CD1c-positive myeloid dendritic cell (primary cell): ENCODE data around the gene ADGRG1.
"Not testable (repeated sequence)": the region's sequence is repeated elsewhere in the genome, so short reads cannot be mapped to it uniquely, and the experiment has no call there.

Source experiments
- DNase-seq: peaks from one replicate; pipeline ENCODE4 v3.0.0-alpha.2; 2016; ENCODE audit errors: extremely low spot score

Gene ADGRG1

DNA sequence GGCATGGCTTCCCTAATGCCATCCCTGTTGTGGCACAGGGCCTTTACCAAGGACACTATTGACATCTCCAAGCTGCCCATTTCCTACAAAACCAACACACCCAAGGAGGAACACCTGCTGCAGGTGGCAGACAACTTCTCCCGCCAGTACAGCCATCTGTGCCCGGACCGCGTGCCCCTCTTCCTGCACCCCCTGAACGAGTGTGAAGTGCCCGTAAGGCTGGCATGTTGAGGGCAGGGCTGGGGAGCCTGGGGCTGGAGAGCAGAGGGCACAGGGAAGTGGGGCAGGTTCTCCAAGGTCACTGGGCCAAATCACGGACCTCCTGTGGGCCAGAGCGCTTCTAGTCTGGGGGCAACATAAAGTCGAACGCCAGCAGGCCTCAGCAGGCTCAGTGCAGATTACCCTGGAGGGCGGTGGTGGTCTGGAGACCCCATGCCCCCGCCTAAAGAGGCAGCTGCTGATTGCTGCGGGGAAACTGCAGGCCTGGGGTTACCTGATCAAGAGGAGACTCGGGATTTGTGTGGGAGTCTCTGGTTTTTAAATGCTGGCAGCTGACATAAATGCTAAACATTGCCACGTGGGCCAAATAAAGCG, 70.5 kb downstream of the ADGRG1 start:
- DNase-seq: no peak

DNA sequence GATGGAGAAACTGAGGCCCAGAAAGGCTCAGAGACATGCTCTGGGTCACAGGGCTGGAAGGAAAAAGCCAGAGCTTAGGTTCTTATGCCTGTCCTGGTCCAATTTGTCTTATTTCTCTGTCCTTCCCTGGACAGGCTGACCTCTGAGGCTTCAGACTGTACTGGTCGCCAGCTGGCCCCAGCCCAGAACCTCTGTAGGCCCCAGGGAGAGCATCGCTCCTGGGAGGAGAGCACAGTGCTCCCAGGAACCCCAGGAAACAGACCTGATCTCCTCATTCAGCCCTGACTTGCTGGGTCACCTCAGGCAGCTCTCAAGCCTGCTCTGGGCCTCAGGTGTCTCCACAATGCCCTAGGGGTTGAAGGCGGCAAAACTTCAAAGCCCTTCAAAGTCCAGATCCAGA, 71.1 kb downstream of the ADGRG1 start:
- DNase-seq: no peak

DNA sequence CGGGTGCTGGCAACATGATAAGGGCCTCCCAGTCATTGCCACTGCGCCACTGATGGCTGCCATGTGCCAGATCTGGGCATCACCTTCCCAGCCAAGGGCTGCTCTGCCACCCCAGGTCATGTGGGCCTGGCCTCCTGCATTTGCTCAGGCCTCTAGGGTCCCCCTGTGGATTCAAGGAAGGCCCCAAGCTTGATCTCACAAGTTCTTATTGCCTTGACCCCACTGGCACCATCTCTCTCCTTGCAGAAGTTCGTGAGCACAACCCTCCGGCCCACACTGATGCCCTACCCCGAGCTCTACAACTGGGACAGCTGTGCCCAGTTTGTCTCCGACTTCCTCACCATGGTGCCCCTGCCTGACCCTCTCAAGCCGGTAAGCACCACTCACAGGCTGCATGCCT, 71.5 kb downstream of the ADGRG1 start:
- DNase-seq: no peak

GRCh38 chr16:57700781-57701551, 72.5 kb downstream of the ADGRG1 start:
- DNase-seq: no peak

GRCh38 chr16:57701759-57702371, 73.4 kb downstream of the ADGRG1 start:
- DNase-seq: no peak

GRCh38 chr16:57703416-57704010, 75.1 kb downstream of the ADGRG1 start:
- DNase-seq: no peak

DNA sequence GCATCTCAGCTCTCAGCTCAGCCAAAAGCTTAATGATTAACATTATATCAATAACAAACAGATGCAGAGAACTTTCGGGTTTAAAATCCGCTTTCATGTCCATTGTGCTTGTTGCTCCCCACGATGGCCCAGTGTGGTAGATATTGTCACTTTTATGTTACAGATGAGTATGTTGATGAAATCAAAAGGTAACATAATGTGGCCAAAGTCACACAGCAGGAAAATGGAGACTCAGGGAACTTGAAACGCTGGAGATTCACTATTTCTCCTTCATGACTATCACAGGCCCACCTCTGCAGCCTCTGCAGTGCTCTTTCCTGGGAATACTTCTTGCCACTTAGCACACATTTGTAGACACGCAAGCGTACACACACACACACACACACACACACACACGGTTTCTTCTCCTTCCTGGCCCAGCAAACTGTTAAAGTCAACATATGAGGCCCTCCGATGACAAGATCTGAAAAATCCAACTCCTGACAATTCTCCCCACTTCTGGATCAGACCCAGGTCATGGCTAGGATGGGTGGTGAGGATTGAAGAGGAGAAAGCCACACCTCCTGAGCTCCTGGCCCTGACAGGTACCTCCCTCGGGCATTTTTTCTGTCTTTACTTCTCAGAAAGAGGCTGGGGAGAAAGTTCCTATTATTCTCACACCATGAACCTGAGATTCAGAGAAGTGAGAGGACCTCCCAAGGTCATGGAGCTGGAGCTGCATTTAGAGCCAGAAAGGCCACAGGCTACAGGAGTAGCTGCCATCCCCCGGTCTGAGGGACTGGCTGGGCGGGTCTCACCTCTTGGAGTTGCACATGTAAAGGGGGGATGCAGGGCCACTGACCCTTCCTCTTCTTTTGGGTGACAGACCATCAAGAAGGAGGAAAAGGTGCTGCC, 75.8 kb downstream of the ADGRG1 start:
- no peak for DNase-seq

DNA sequence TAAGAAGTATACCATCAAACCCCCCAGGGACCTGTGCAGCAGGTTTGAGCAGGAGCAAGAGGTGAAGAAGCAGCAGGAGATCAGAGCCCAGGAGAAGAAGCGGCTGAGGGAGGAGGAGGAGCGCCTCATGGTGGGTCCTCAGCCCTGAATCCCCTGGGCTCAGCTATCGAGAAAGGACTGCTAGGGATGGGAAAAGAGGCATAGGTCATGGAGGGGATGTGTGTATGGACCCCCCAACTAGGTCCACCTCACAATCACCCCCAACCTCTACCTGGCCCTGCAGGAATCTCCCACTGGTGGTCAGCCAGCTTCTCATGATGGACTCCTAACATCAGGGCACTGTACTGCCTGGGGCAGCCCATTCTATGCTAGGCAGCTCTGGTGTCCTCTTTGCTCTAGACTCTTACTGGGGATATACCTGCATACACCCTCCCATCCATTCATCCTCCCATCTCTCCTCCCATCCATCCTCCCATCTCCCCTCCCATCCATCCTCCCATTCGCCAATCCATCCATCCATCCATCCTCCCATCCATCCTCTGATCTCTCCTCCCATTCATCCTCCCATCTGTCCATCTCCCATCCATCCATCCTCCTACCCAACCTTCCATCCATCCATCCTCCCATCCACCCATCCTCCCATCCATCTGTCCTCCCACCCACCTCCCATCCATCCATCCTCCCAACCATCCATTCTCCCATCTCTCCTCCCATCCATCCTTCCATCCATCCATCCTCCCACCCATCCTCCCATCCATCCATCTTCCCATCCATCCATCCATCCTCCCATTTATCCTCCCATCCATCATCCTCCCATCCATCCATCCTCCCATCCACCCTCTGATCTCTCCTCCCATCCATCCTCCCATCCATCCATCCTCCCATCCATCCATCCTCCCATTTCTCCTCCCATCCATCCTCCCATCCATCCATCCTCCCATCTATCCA, 76.7 kb downstream of the ADGRG1 start:
- no peak for DNase-seq

- no peak for DNase-seq
Observed at GRCh38 chr16:57706717-57707116, 78.3 kb downstream of the ADGRG1 start.

DNA sequence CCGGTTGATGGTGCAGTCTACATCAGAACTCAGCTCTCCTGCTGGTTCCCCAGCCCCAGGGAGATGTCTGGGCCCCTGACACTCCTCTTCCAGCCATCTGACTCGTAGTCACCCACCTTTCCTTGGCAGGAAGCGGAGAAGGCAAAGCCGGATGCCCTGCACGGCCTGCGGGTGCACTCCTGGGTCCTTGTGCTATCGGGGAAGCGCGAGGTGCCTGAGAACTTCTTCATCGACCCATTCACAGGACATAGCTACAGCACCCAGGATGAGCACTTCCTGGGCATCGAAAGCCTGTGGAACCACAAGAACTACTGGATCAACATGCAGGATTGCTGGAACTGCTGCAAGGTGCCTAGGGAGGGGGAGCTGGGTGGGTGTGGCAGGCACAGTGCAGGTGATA, 78.9 kb downstream of the ADGRG1 start:
- DNase-seq: no peak

DNA sequence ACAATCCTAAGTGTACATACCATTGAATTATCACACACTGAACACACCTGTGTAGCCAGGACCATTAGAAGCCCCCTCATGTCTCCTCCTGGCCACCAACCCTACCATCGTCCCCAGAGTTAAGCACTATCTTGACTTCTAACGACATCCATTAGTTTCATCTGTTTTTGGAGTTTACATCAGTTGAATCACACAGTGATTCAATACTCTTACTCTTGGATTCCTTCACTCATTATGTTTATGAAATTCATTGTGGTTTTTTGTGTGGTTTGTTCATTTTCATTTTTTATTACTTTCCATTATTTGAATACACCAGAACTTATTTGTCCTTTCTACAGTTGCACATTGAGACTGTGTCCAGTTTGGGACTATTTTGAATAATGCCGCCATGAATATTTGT, 79.7 kb downstream of the ADGRG1 start:
- DNase-seq: no peak

GRCh38 chr16:57709663-57710062, 81.2 kb downstream of the ADGRG1 start:
- no peak for DNase-seq

DNA sequence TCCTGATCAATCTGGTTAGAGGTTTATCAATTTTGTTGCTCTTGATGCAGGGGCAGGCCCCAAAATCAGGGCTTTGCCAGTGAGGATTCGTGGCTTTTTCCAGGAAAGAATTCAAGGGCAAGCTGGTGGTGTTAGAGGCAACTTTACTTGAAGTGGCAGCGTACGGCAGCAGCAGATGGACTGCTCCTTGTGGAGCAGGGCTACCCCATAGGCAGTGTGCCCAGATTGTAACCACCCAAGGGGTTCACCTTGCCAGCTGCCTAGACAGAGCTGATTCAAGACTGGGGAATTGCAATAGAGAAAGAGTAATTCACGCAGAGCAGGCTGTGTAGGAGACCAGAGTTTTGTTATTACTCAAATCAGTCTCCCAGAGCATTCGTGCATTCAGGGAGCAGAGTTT, 82.9 kb downstream of the ADGRG1 start:
- no peak for DNase-seq

DNA sequence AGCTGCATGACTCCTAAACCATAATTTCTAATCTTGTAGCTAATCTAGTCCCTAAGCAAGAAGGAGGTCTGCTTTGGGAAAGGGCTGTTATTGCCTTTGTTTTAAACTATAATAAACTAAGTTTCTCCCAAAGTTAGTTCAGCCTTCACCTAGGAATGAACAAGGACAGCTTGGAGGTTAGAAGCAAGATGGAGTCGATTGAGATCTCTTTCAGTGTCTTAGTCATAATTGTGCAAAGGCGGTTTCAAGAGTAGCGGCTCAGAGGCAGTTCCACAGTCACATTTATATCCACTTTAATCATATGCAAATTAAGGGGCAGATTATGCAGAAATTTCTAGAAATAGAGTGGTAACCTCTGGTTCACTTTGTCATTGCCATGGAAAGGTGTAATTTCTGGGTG, 83.6 kb downstream of the ADGRG1 start:
- no peak for DNase-seq

- DNase-seq: not testable (repeated sequence)
Observed at GRCh38 chr16:57712569-57712968, 84.1 kb downstream of the ADGRG1 start.

DNA sequence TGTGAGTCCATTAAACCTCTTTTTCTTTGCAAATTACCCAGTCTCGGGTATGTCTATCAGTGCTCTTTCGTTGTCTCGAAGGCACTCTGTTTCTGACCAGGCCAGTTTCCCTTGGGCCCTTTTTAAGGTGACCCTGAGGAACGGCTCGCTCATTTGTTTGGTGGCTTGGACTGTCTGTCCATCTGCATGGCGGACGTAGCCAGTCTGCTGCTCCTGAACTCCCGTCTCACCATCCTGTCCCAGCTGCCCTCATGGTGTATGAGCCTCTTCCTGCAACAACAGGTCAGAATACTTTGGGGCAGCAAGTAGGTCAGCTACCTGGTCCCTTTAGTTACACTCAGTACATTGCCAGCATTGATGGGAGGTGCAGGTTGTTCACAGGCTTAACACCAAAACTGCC, 85.2 kb downstream of the ADGRG1 start:
- no peak for DNase-seq

DNA sequence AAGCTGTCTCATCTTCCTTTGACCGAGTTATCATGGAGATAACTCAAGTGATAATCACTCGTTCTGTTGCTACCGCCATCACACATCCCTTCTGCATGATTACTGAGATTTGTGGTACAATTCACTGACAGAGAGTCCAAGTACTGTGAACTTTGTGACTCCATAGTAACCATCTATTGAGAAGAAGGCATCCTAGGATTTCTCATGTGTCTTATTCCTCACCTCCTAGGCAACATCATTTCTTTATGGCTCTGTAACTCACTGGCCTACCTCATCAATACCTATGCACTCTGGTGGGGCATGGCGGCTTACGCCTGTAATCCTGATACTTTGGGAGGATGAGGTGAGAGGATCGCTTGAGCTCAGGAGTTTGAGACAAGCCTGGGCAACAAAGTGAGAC, 85.6 kb downstream of the ADGRG1 start:
- DNase-seq: no peak
